Activated CD4-positive, alpha-beta T cell treated with anti-CD3 and anti-CD28 coated beads for 24 hours (primary cell): Measurements from ENCODE around the gene DOCK1.
A peak's percentile ranks its signal among the peaks of the same experiment; 100 is the strongest.
"Not testable (repeated sequence)": the region's sequence is repeated elsewhere in the genome, so short reads cannot be mapped to it uniquely, and the experiment has no call there.

Experiments
- DNase-seq, 2 donors: peaks; one replicate each; pipeline ENCODE4 v3.0.0-alpha.2; 2020; ENCODE audit warnings: low read depth in 2 of 2

Gene DOCK1

DNA sequence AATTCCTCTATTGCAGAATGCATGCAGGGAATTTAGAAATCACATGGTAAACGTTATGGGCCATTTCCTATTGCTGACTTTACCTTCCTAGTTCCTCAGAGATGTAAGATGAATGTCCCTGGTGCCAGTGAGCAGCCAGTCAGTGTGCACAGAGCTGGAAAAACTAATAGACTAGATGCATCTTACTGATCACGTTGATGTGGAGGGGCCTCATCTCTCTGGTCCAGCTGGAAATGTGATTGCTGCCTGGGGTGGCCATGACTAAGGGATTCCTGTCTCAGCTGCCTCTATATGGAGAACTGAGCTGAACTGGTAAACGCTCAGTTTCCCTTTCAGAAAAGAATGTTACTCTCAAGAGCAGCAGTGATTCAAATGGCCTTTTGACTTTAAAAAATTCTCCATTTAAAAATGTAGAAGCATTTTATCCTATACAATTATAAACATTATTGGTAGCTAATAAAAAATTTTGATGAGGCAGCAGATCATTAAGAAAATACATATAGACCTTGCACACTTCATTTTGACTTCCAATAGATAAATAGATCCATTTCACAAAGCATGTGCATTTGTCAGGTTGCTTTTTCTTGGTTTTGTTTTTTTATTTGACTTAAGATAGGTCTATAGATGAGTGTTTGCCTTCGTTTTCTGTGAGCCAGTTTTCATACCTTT lies 371.7 kb downstream of the DOCK1 start:
- DNase-seq: no peak

DNA sequence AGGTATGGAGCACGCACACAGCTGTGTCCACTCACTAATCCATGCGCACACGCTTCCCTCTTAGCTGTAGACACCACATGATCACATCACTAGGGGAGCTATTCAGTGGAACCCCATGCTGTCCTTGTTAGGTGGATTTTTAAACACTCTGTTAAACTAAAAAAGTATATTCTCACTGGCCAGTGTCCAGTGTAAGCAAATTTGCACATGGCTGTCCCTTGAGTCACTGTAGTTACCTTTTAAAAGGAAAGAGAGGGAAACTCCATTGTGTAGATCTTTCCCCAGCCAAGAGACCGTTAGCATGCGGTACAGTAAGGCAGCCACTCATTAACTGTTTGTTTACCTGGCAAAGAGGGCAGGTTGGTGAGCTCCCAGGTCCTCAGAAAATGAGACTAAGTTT lies 372.8 kb downstream of the DOCK1 start:
- DNase-seq: no peak

DNA sequence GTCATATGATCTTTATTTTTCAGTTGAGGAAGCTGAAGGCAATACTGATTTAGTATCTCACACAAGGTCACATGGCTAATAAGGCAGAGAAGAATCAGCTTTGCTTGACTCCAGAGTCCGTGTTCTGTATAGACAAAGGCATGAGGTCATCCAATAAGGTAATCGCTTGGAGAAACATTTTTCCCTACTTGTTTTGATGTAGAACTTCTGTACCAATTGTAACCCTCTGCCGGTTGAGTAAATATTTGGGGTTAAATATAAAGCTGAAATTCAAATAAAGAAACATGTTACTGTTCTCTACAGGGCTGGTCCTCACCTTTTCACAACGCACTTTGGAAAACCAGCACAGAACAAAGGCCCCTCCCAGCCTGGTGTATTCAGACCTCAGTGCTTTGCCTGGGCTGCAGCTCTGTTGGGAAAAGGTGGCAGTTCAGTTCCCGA lies 374.1 kb downstream of the DOCK1 start:
- DNase-seq: no peak

DNA sequence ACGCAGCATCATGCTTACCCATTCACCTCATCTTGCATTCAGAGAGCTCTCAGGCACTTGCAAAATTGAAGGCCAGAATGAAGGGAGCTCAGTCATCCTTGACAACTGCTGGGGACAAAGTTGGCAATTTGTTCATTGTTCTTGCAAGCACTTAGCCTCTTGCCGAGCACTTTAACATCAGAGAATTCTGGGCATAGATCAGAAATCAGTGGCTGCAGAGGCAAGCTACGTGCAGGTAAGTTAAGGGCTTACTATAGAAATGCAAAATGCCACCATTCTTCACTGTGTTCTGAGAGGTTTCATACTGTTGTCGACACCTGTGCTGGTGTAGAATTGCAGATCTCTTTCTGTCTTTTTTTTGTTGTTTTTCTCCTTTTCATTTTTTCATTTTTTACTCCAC lies 375.2 kb downstream of the DOCK1 start:
- no peak for DNase-seq

DNA sequence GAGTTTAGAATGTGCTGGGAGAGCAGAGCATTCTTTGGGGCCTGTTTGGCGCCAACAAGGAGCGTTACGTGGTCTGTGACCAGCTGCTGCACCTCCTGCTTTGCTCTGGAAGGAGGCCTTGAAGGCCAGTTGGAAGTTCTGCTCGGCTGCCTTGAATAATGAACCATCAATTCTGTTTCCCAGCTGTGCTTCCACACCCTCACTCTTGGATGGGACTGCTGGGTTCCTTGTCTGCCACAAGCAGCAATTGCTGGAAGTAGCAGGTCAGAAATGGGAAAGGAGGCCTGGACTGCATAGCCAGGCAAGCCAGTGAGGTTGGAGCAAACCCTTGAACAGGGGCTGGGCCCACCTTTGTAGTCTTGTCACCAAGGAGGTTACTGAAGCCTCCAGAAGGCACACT lies 377.8 kb downstream of the DOCK1 start:
- no peak for DNase-seq

DNA sequence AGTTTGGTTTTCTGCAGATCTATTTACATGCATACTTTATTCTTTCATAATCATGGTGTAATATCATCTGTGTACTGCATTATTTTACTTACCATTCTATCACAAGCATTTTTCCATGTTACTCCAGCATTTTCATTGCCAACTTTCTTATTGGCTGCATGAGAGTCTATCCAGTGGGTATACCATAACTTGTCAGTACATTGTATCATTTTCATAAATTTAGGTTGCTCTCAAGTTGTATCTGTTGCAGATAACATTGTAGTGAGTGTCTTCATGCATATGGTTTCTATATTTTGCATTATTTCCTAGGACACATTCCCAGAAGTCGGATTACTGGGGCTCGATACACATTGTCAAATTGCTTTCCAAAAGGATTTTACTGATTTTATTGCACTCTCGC lies 378.3 kb downstream of the DOCK1 start:
- no peak for DNase-seq

DNA sequence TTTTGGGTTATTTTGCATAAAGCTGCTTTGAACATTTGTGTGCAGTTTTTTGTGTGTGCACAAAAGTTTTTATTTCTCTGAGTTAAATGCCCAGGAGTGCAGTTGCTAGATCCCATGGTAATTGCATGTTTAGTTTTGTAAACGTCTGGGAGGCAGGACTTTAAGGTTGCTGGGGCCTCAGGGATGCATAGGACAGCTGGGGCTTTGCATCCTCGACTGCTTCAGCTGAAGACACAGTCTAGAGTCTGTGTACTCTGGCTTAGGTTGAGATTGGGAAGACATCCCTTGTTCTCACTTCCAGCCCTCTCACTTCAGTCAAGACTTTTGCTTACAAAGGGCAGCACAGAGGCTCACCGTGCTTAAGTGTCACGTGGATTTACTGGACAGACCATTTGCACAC lies 385.6 kb downstream of the DOCK1 start:
- DNase-seq: no peak

DNA sequence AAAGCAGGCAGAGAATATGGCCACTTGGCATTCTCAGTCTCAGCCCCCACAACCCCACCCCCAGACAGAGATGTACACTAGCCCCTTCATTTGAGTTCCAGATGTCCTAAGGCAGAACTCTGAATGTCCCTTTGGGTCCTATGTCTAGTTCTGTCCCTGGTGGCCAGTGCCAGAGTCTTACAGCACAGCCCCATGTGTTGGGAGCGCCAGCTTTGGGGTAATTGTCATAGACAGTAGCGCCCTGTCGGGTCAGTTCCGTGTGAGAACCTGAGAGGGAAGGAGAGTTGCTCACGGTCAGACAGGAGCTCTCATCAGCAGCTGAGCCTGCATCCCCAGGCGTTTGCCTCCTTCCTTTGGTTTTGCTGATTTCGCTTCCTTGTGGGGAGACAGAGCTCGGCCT lies 386.1 kb downstream of the DOCK1 start:
- DNase-seq: no peak

DNA sequence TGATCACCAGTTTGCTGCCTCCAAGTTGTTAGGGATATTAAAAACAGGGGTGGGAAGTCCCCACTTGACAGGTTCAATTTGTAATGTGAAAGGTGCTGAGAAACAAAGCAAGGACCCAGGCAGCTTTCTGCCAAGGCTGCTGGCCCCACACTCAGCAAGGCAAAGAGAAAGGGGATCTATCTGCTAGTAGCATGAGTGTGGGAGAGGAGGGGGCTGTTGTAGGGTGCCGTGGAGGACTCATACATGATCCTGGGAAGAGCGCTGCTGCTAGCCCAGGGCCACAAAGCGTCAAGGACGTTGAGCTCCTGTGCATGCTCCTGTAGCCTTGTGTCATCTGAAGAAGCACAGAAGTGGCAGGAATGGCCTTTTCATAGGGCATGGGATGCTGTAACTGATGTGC lies 387.7 kb downstream of the DOCK1 start:
- no peak for DNase-seq

DNA sequence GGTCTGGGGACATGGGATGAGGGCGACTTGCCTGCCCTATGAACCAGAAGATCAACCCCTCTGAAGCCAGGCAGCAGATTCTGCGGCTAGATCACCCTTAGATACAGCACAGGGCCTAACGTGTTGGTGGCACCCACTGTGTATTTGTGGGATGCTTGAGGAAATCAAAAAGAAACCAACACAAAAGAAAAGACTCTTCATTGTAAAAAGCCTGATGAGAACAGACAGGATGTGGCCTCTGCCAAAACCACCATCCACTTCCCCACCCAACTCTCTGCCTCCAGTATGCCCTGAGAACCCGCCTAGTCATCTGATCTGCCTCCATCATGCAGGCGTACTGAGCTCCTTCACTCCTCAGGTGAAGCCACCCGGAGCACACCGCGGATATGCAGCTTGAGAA lies 388.4 kb downstream of the DOCK1 start:
- peak; percentile 7 to 10 for DNase-seq

DNA sequence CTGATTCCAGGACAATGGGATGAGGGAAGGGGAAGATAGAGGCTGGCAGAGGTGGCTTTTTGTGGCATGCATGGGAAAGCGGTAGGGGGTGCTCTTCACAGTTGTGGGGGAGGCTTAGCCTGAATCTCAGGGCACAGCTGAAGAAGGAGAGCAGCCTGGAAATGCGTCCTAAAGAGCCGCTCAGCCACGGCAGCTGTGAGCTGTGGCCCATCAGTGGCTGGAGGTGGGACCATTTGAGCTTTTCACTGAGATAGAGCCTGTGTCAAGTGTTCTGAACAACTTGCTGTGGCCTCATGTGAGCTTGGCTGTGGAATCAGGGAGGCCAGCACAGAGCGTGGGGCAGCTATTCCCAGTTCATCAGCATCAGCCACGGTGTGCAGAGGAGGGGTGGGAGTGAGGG lies 391.5 kb downstream of the DOCK1 start:
- no peak for DNase-seq

DNA sequence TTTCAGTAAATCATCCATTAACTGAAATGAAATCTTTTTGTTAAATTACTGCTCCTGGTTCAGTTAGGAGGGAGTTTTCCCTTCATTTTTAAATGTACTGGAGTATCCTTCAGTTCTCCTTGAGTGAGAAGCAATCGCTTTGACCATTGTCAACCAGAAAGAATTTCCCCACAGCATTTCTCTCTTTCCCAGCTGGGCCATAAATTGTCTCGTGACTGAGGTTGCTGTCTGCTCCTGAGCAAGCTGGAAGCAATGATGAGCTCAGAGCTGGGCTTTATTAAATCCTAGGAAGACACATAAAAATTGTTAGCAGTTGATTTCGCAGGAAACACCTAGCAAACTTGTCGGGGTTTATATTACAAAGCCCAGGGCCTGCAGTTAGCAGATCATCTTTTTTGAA lies 393.2 kb downstream of the DOCK1 start:
- DNase-seq: no peak

DNA sequence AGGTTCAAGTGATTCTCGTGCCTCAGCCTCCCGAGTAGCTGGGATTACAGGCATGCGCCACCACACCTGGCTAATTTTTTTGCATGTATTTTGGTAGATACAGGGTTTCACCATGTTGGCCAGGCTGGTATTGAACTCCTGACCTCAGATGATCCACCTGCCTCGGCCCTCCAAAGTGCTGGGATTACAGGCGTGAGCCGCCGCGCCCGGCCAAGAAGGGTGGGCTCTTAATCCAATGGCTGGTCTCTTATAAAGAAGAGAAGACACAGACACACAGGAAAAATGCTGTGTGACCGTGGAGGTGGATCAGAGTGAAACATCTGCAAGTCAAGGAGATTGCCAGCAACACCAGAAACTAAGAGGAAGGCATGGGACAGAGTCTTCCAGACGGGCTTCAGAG lies 394.0 kb downstream of the DOCK1 start:
- not testable (repeated sequence) for DNase-seq

DNA sequence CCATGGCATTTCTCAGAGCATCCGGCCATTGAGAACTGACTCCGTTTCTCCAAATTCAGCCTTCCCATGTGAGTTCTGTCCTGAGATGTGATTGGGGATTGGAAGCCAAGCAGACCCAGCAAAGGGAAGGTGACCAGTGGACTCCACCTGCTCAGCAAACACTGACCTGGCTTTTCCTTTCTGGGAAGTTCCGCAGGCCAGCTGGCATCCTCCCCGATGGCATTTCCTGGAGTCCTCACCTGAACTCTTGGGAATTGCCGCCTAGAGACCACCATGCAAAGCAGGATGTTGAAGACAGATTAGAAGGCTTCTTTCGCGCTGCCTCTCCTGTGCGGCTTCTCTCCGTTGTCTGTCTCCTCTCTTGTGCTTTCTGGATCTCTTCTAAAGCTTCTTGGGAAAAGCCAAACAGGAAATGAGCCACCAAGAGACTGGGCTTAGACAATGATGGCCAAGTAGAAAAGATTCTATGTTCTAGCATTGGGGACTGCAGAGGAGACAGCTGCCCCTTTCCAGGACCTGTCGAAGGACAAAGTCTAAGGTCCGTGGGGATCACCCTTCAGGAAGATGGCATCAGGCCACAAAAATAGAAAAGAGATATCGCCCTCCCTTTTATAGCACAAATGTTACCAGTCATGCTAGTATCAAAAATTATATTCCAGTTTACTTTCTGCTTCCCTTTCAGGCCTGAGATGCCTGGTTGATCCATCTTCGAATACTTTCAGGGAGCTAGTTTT lies 394.9 kb downstream of the DOCK1 start:
- no peak for DNase-seq

DNA sequence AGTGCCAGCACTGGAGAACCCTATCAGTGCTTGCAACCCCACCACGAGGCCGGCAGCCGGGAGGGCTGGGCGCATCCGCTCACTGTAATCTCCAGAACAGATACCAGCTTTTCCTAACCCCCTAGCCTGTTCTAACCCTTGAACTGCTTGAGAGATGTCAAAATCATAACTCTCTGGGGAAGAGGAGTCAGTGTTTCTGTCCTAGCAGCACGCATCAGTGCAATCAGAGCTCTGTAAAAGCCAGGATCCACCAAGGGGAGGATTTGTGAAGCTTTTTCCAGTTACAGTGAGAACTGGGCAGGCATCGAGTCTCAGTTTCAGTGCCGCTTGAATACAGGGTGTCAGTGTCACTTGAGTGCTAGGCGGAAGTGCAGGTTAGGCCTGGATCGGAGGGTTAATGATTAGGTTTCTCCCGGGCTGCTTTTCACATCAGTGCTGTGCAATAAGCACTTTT lies 395.7 kb downstream of the DOCK1 start:
- no peak for DNase-seq

DNA sequence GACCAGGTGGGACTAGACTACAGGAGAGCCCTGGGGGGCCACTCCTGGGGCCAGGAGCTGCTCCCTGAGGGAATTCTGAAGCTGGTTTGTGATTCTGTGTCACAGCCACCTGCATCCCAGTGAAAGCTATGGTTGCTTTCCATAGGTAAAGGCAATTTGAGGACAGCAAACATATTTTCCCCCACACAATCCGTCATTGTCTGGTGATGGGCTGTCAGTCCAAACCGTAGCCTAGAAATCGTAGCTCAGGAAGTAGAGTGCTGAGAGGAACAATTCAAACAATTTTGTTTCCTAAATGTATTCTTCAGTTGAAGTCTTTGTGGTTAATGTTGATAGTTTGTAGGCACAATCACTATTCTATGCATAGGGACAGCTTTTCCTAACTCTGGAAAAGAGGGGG lies 397.1 kb downstream of the DOCK1 start:
- no peak for DNase-seq

DNA sequence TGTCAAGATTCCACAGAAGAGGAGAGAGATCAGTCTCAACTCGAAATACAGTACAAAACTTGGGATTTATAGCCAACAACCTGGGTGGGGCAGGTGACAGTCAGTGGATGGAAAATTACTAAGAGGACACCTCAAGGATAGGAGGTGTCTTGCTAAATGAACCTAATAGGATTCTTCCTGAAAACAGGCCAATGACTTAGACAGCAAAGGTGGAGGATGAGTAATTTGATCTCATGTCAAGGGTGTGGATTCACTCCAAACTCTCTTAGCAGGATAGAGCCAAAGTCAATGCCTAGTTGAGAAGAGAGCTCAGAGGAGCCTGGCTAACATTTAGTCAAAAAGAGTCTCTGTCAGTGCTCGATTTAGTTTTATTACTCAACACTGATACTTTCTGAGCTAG lies 397.9 kb downstream of the DOCK1 start:
- no peak for DNase-seq

DNA sequence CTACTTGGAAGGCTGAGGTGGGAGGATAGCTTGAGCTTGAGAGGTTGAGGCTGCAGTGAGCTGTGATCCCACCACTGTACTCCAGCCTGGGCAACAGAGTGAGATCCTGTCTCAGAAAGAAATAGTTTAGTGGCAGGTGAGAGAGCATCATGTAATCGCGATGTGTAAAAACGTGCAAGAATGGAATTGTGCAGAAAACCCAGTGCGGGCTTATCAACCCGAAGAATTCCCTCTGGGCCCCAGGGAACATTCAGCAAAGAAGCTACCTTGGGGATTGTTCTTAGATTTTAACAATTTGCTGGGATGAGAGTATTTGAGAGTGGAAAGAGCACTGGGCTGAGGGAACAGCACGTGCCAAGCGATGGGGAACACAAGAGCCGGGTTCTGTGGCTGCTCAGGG lies 398.5 kb downstream of the DOCK1 start:
- DNase-seq: no peak

DNA sequence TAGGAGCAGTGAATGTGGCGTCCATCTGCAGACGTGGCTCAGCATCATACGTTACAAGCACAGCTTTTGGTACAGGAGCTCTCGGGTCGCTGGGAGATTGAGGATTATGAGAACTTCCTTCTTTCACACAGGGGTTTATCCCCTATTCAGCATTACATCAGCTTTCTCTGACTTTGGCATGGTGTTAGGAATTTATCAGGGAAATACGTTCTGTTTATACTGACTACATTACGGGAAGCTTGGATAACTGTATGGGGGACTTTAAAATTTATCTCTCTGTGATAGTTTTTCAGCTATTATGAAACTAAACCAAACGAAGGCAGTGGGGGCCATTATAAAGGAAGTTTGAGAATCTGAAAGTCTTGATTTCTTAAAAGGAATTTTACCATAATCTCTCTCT lies 401.3 kb downstream of the DOCK1 start:
- no peak for DNase-seq

DNA sequence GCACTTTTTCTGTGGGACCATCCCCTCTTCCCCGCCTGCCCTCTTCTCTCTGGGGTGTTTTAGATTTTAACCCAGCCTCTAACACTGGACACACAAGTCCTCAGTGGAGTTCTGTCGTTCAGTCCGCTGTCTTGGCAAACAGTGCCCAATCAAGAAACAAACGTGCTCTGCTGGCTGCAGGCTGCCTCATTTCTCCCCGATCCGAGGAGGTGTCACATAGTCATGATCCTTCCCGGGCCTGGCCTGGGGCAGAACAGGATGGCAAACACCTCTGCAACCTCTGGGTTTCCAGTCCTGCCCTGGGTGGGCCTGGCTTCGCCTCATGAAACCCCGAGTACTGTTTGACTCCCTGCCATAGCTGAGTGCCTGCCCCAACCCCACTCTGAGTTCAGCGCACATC lies 402.1 kb downstream of the DOCK1 start:
- DNase-seq: no peak

DNA sequence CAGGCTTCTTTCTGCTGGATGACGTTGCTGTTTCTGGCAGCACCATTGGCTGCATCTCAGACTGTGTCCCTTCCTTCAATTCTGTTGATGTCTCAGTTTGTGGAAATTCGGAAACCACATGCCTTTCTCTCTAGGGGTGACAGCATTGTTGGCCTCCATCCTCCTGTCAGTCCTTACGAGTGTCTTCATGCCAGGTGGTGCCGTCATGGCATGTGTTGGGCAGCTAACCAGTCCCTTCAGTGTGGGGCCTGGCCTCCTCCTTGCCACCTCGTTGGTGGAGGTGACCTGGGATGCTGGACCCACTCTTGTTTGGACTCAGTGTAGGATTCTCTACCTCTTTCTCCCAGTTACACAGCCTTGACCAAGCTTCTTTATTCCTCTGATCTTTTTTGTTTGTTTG lies 402.8 kb downstream of the DOCK1 start:
- no peak for DNase-seq

DNA sequence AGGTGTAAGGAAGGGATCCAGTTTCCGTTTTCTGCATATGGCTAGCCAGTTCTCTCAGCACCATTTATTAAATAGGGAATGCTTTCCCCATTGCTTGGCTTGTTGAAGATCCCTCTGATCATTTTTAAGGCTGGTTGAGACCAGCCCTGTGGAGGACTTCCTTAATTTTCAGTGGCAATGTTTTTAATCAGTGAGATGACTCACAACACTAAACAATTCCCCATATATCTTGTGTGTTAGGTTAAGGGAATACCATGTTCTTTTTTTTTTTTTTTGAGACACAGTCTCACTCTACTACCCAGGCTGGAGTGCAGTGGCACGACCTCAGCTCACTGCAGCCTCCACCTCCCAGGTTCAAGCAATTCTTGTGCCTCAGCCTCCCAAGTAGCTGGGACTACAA lies 404.4 kb downstream of the DOCK1 start:
- not testable (repeated sequence) for DNase-seq

DNA sequence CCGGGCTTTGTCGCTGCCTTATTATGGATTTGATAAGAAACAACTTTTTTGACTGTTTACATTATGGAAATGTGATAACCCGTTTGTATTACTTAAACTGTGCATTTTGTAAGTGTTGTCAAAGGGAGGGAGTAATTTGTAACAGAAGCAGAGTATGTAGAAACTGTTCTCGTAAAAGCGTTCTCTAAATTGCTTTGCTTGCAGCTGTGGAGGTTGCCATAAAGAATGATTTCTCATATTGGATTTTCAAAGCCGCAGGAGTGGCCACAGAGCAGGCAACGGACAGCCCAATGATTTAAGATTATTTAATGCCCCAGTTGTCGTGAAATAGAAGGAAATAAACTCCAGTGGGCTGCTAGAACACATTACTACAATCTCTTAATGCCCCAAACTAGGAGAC lies 405.2 kb downstream of the DOCK1 start:
- no peak for DNase-seq

DNA sequence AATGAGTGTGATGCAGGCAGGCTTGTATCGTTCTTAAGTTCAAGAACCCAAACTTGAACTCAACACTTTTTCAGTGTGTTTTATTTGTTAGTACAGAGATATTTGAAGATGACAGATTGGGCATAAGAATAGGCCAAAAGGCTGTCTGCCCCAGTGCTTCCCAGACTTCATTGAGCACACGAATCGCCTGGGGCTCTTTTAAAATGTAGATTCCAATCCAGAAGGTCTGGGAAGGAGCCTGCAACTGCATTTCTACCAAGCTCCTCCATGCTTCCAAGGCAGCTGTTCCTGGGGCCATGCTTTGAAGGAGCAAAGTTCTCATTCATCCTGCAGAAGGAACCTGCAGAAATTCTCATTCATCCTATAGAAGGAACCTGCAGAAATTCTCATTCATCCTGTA lies 405.7 kb downstream of the DOCK1 start:
- no peak for DNase-seq
